ENCODE data around the gene VPS4A. TPM values are rescaled to one million over a fixed set of nuclear protein-coding genes. Genes with fewer than 3 reads are reported as not detected.
A peak's percentile ranks its signal among the peaks of the same experiment; 100 is the strongest.

The VPS4A gene
- total and polyA plus RNA-seq, 10 of the 15 experiments (the other 5 are each of a cell fraction or from before 2014, with no cell fraction given): 5.2 to 36.3 (median 21.4) TPM

- no peak for TF ChIP-seq SMAD1 (IDR thresholded peaks at IDR 0.05; ENCODE audit: low read depth, partially characterized antibody)
- TF ChIP-seq PAX8 (IDR thresholded peaks at IDR 0.05): no peak
- TF ChIP-seq ZNF207 (IDR thresholded peaks at IDR 0.05; ENCODE audit: borderline replicate concordance): no peak
Measured at GRCh38 chr16:69329369-69330285, 18.5 kb downstream of the VPS4A start (continued).

GRCh38 chr16:69330286-69331109, 19.3 kb downstream of the VPS4A start, which contains the start of gene PDF:
TSS of gene PDF (minus strand) at chr16:69330588. CDS start at chr16:69330570, 18 bp downstream.
- H3K4me3 ChIP-seq: peak within 1 kb of the TSS; percentile 89
- ATAC-seq (peak; percentile 98), DNase-seq (ENCODE audit: low read depth, low spot score) (peak; percentile 34), FAIRE-seq (peak; percentile 92)
- in situ Hi-C loops (cut with MboI) (no loop called here), intact Hi-C loops (cut with micrococcal nuclease; ENCODE audit: unreplicated experiment) (loop anchor here (1.0 to 10.0 kb wide), 2 partner anchors 9 to 424 kb away; partner anchors contain the start of genes COG8, NIP7 and NOB1)
- H3K4me1 ChIP-seq (ENCODE audit: control insufficient read depth, insufficient read depth, low read length): peaks cover 10% of the 10 kb centered on the region
- H3K9ac ChIP-seq (ENCODE audit: control insufficient read depth, insufficient read depth, low read length): peak within 1 kb of the TSS; percentile 88
- peaks cover 8% of the 10 kb centered on the region; the same call in 1 of the 2 replicates for H4K20me1 ChIP-seq (ENCODE audit: control insufficient read depth, insufficient read depth)
- ChIA-PET POLR2A (interaction anchor here (0.6 to 6.6 kb wide), 4 partner anchors 9 to 423 kb away, joined by 3 to 42 read pairs (median 4); partner anchors contain the start of genes COG8 and NIP7), RAD21 (ENCODE audit: unreplicated experiment) (interaction anchor here (0.6 to 1.2 kb wide), 3 partner anchors 10 to 142 kb away, joined by 3 to 5 read pairs (median 3); partner anchors contain the start of gene NIP7), CTCF (interaction anchor here (2.2 kb wide), 1 partner anchor 8 kb away, joined by 8 read pairs; the partner anchor contains the start of gene COG8), SMC1A (ENCODE audit: uncharacterized antibody, unreplicated experiment) (interaction anchor here (0.6 to 1.8 kb wide), 3 partner anchors 10 to 424 kb away, joined by 3 to 5 read pairs (median 3); partner anchors contain the start of gene NOB1)
- BruUV-seq (replicated peaks): TSS peak; percentile 81
- 1% methylated on average over 85 of the region's 93 CpGs for WGBS (ENCODE audit: insufficient coverage, insufficient replicate concordance, low lambda C conversion rate, missing lambda C conversion rate)
- H3K27ac ChIP-seq (ENCODE audit: control insufficient read depth, insufficient read depth): peak within 1 kb of the TSS; percentile 82
- no peaks in the 10 kb centered on the region for H3K27me3 ChIP-seq (replicated peaks in 1 of 2; ENCODE audit: control insufficient read depth in 2 of 2, insufficient read depth in 2 of 2, low read length in 1 of 2)
- peak within 1 kb of the TSS; percentile 86 for H3K4me2 ChIP-seq (ENCODE audit: control insufficient read depth, insufficient read depth)
- peak within 1 kb of the TSS; percentile 93 for H2AFZ ChIP-seq (ENCODE audit: control insufficient read depth, low read depth, low read length)
- H3K79me2 ChIP-seq (ENCODE audit: control insufficient read depth, insufficient read depth, low read length): peaks cover 49% of the 10 kb centered on the region
- H3K36me3 ChIP-seq (ENCODE audit: control insufficient read depth in 2 of 2, insufficient read depth in 2 of 2, low read length in 1 of 2): peaks cover 14 to 35% of the 10 kb centered on the region in 2 experiments
- H3K9me3 ChIP-seq (replicated peaks; ENCODE audit: control insufficient read depth, insufficient read depth, low read length): no peaks in the 10 kb centered on the region
- TF ChIP-seq MTA2 (IDR thresholded peaks at IDR 0.05; ENCODE audit: low read depth): no peak
- no peak for TF ChIP-seq PAX5 (IDR thresholded peaks at IDR 0.05; ENCODE audit: borderline replicate concordance, low read depth, low read length)
- no peak for TF ChIP-seq RAD21 (IDR thresholded peaks at IDR 0.05; ENCODE audit: insufficient read depth, low read depth, low read length)
- peak; percentile 72 for TF ChIP-seq ZNF592 (IDR thresholded peaks at IDR 0.05)
- no peak for TF ChIP-seq SREBF2 (IDR thresholded peaks at IDR 0.05; ENCODE audit: low read length)
- TF ChIP-seq SREBF1 (IDR thresholded peaks at IDR 0.05; ENCODE audit: low read length): no peak
- TF ChIP-seq IKZF1 (conservative IDR thresholded peaks at IDR 0.05): peak; percentile 95
- no peak for TF ChIP-seq HDAC6 (IDR thresholded peaks at IDR 0.05; ENCODE audit: unreplicated experiment)
- TF ChIP-seq ASH2L (IDR thresholded peaks at IDR 0.05; ENCODE audit: borderline replicate concordance, low read depth): 0 out of 2 replicates have a peak, but pooled peaks have one; percentile 27
- no peak for TF ChIP-seq TCF3 (IDR thresholded peaks at IDR 0.05; ENCODE audit: borderline replicate concordance, insufficient read depth, low read depth, low read length)
- TF ChIP-seq EP300 (IDR thresholded peaks at IDR 0.05; ENCODE audit: borderline replicate concordance in 1 of 2, control insufficient read depth in 1 of 2, low read depth in 2 of 2, low read length in 2 of 2): no peak
- TF ChIP-seq NBN (IDR thresholded peaks at IDR 0.05): no peak
- TF ChIP-seq NFYA (IDR thresholded peaks at IDR 0.05; ENCODE audit: borderline replicate concordance, low read depth, low read length): no peak

Measured in GM12878 (cell line).